Measurements from ENCODE around the gene TOR1B.

Gene TOR1B

GRCh38 chr9:129845373-129845772, 42.4 kb downstream of the TOR1B start:
- no peak for DNase-seq (ENCODE audit: low read depth in 2 of 2)

DNA sequence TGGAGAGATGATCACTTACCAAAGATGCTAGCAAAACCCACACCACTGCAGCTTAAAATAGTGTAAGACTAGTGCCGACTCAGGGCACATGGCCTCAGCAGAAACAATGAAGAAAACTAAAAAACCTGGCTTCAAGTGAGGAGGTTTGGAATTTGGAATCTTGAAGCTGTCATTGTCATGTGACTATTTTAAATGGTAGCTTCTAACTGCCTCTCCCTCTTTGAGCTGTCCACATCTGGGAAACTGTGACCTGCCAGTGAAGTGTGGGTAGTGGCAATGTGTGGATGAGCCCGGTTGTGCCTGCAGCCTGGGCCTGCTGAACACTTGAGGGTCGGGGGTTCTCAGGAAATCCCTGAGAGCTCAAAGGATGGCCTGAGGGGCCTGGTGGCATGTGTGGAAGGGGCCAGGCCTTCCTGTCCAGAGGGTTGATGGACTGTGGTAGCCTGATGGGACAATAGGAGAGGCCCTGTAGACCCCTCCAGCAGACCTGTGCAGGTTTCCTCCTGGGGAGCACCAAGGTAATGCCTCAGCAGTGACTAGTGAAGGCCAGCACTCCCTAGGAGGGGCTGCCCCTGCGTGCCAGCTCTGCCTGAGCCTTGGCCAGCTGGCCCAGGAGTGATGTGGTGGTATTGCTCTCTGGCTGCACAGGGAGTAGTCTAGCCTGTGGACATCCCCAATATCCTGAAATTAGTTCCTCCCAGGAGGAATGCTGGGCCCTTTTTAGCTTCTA, 45.9 kb downstream of the TOR1B start:
- no peak for DNase-seq (ENCODE audit: low read depth in 2 of 2)

- DNase-seq (ENCODE audit: low read depth in 2 of 2): no peak
Measured at GRCh38 chr9:129849901-129850300, 46.9 kb downstream of the TOR1B start.

- no peak for DNase-seq (ENCODE audit: low read depth in 2 of 2)
Measured at GRCh38 chr9:129850821-129851550, 48.0 kb downstream of the TOR1B start.

GRCh38 chr9:129851821-129852220, 48.8 kb downstream of the TOR1B start:
- no peak for DNase-seq (ENCODE audit: low read depth in 2 of 2)

DNA sequence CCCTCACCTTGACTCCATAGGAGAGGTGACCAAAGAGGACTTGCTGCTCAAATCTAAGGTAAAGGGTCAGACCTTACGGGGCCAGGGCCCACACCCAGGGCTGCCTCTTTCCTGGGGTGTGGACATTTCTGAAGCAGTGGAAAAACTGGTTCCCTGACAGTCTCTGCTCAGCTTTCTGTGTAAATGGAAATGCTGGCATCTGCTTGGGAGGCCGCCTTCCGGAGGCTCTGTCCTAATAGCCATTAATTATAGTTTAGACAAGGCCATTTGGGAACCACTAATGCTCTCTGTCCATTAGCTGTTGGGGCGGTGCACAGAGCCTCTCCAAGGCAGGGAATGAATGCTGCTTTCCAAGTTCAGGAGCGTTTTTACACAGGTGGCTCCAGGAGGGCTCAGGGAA, 49.6 kb downstream of the TOR1B start:
- DNase-seq (ENCODE audit: low read depth in 2 of 2): no peak

DNA sequence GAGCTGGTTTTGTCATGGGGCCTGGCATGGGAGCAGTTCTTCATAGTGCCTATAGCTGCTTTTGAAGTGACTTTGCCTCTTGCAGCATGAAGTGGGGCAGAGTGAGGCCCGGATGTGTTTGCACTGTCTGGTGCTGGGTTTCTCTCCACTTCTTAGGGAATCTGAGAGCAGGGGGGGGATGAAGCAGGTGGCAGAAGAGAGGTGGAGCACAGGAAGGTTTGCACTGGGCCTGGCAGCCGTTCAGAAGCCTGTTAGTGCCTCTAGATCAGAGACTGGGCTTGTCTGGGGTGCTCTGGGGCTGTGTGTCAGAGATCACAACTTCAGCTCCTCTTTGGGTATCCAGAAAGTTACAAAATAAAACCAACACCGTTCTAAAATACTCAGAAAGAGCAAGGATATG, 50.6 kb downstream of the TOR1B start:
- DNase-seq (ENCODE audit: low read depth in 2 of 2): no peak

GRCh38 chr9:129854588-129855110, 51.7 kb downstream of the TOR1B start:
- DNase-seq (ENCODE audit: low read depth in 2 of 2): no peak

DNA sequence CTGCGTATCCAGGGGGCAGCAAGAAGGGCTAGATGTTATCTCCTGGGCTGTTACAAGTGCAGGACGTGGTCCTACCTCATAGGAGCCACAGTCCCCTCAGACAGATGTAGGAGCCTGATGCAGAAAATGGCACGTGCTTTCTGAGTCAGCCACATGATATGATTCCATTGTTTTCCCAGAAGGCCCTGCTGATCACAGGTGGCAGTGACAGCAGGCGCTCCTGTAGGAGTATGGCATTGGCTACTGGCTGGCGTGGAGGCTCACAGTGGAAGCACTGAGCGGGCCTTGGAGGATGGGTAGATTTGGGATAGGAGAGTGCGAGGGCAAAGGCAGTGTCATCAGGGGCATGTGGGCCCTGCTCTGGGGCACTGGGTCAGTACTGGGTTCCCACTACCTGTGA, 54.2 kb downstream of the TOR1B start:
- DNase-seq (ENCODE audit: low read depth in 2 of 2): no peak

- no peak for DNase-seq (ENCODE audit: low read depth in 2 of 2)
Measured at GRCh38 chr9:129858167-129858962, 55.4 kb downstream of the TOR1B start.

Data from activated CD4-positive, alpha-beta T cell treated with anti-CD3 and anti-CD28 coated beads for 24 hours (primary cell).